ENCODE data around the gene LRMDA. TPM values are rescaled to one million over a fixed set of nuclear protein-coding genes. Genes with fewer than 3 reads are reported as not detected.

Gene LRMDA
- total and polyA plus RNA-seq, 2 of the 4 experiments (the other 2 are of a cell fraction), result 0.07 TPM; not detected in 1

DNA sequence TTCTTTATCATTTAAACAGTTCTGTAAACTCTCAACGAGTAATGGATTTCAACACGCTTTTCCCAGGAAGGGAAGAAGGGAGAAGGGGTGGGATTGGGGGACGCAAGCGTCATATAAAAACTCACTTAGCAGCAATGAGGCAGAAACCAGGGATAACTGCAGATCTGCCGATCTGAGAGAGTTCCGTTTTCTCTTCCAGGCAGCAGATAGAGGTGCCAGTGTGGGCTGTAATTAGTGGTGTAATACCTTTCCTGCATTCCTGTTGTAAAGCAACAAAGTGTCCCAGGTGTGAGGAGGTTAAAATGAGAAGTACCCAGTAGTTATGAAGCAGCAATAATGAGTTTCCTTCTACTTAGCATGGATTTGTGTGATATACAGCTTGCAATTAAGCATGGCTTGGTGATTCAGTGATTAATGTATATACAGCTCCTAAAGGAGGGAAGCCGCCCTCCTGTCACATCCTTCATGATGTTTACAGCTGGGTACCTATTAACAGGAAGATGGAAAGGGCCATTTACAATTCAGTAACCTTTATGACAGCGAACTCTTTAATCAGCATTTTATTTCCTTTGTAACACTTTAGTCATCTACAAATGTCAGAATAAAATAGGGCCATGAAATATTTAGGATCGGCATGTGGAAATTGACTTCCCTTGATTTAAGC is 271.9 kb downstream of the LRMDA start:
- no peaks in the 10 kb centered on the region for H3K36me3 ChIP-seq (ENCODE audit: control insufficient read depth, insufficient read depth, low read length)
- H3K9me3 ChIP-seq (ENCODE audit: control insufficient read depth, insufficient read depth, low read length), result no peaks in the 10 kb centered on the region
- in situ Hi-C loops (cut with MboI; ENCODE audit: low sequenced_read_pairs), result no loop called here
- H3K79me1 ChIP-seq (ENCODE audit: low read depth in 1 of 2, low read length in 2 of 2), result no peaks in the 10 kb centered on the region
- no peaks in the 10 kb centered on the region for H3K9me1 ChIP-seq (ENCODE audit: insufficient read depth, low read length)
- no peak overlapping the region for H3K27ac ChIP-seq (ENCODE audit: insufficient read depth, low read length)
- H2BK5ac ChIP-seq (ENCODE audit: low read depth, low read length, poor library complexity, severe bottlenecking), result no peak overlapping the region
- H3K18ac ChIP-seq (ENCODE audit: low read depth, low read length), result no peak overlapping the region
- no peaks in the 10 kb centered on the region for H3K4me1 ChIP-seq (ENCODE audit: control insufficient read depth, insufficient read depth, low read length)
- no peak overlapping the region for H3K9ac ChIP-seq (ENCODE audit: low read depth, low read length)
- H2BK15ac ChIP-seq (ENCODE audit: low read depth, low read length), result no peak overlapping the region
- no peak overlapping the region for H3K14ac ChIP-seq (replicated peaks; ENCODE audit: low read depth, low read length)
- H4K91ac ChIP-seq (ENCODE audit: insufficient read depth, low read depth, low read length), result no peak overlapping the region
- H2AFZ ChIP-seq (replicated peaks; ENCODE audit: low read length, poor library complexity), result no peak overlapping the region
- H2BK120ac ChIP-seq (ENCODE audit: low read depth, low read length), result no peak overlapping the region
- no peak overlapping the region for H3K4ac ChIP-seq (ENCODE audit: low read depth, low read length)
- no peak overlapping the region for H2AK5ac ChIP-seq (ENCODE audit: low read depth, low read length)
- no peaks in the 10 kb centered on the region; the same call in 1 of the 2 replicates for H3K27me3 ChIP-seq (ENCODE audit: control insufficient read depth, insufficient read depth, low read length)
- H4K8ac ChIP-seq (ENCODE audit: low read depth in 2 of 2, low read length in 2 of 2), result no peak overlapping the region
- CTCF ChIA-PET, result no interaction called here
- DNase-seq (no peak), ATAC-seq (ENCODE audit: low read depth) (no peak)
- H2BK20ac ChIP-seq (ENCODE audit: low read depth, low read length), result no peak overlapping the region
- no peak overlapping the region for H3K56ac ChIP-seq (ENCODE audit: extremely low read depth, insufficient read depth, low read length)
- H4K5ac ChIP-seq (ENCODE audit: low read depth, low read length), result no peak overlapping the region
- WGBS, 2 experiments (ENCODE audit: extremely low coverage in 2 of 2, insufficient read length in 1 of 2), result no CpG with 5 or more reads among the region's 9 CpGs
- dilution Hi-C loops (cut with HindIII; ENCODE audit: low sequenced_read_pairs, unreplicated experiment), result no loop called here
- H4K20me1 ChIP-seq (ENCODE audit: insufficient read depth, low read length), result no peaks in the 10 kb centered on the region
- TF ChIP-seq SMC3 (IDR thresholded peaks at IDR 0.05; ENCODE audit: low read depth, low read length) (no peak), CHD1 (IDR thresholded peaks at IDR 0.05; ENCODE audit: low read depth, low read length) (no peak), RCOR1 (IDR thresholded peaks at IDR 0.05; ENCODE audit: insufficient replicate concordance, low read length) (no peak), FOS (IDR thresholded peaks at IDR 0.05; ENCODE audit: low read depth, low read length) (no peak), MAFK (IDR thresholded peaks at IDR 0.05; ENCODE audit: low read depth, low read length) (no peak), RAD21 (IDR thresholded peaks at IDR 0.05; ENCODE audit: low read length) (no peak), BHLHE40 (IDR thresholded peaks at IDR 0.05; ENCODE audit: low read depth, low read length) (no peak), MXI1 (IDR thresholded peaks at IDR 0.05; ENCODE audit: borderline replicate concordance, low read depth, low read length) (no peak), CEBPB (IDR thresholded peaks at IDR 0.05; ENCODE audit: low read depth, low read length) (no peak)
- TF ChIP-seq, protein P1, sequence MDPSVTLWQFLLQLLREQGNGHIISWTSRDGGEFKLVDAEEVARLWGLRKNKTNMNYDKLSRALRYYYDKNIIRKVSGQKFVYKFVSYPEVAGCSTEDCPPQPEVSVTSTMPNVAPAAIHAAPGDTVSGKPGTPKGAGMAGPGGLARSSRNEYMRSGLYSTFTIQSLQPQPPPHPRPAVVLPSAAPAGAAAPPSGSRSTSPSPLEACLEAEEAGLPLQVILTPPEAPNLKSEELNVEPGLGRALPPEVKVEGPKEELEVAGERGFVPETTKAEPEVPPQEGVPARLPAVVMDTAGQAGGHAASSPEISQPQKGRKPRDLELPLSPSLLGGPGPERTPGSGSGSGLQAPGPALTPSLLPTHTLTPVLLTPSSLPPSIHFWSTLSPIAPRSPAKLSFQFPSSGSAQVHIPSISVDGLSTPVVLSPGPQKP (IDR thresholded peaks at IDR 0.05; ENCODE audit: borderline replicate concordance, low read depth, low read length), result no peak
- H2AK9ac ChIP-seq (replicated peaks; ENCODE audit: low read depth, low read length, poor library complexity), result no peak overlapping the region
- H3K4me3 ChIP-seq (ENCODE audit: insufficient read depth, low read depth, low read length), result no peak overlapping the region
- no peak overlapping the region for H3K23ac ChIP-seq (ENCODE audit: low read depth, low read length)
- H3K4me2 ChIP-seq (ENCODE audit: low read depth, low read length), result no peak overlapping the region
- intact Hi-C loops (cut with micrococcal nuclease), result no loop called here
- no TSS peak for BruUV-seq (replicated peaks)
- POLR2A ChIA-PET (ENCODE audit: unreplicated experiment), result no interaction called here

Data from IMR-90 (cell line).